ENCODE measurements around the gene LAS1L.
A peak's percentile ranks its signal among the peaks of the same experiment; 100 is the strongest.
"Not testable (repeated sequence)": the region's sequence is repeated elsewhere in the genome, so short reads cannot be mapped to it uniquely, and the experiment has no call there.

The LAS1L gene

DNA sequence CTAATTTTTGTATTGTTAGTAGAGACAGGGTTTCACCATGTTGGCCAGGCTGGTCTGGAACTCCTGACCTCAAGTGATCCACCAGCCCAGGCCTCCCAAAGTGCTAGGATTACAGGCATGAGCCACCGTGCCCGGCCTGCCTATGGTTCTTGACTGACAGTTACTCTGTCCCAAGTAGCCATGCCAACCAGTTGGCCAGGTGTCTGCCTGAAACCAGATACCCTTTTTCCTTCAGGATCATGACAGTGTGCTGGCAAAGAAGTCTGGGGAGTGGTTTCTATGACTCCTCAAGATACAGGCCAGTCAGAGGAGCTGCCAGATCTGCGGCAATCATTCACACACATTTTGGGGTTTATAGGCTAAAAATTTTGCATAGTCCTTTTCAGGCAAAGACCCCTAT lies 1.7 kb upstream of the LAS1L start:
- in situ Hi-C loops (cut with MboI; ENCODE audit: low sequenced_read_pairs, unreplicated experiment) = no loop called here
- no peak for DNase-seq (ENCODE audit: low spot score)
- TF ChIP-seq, protein P1, sequence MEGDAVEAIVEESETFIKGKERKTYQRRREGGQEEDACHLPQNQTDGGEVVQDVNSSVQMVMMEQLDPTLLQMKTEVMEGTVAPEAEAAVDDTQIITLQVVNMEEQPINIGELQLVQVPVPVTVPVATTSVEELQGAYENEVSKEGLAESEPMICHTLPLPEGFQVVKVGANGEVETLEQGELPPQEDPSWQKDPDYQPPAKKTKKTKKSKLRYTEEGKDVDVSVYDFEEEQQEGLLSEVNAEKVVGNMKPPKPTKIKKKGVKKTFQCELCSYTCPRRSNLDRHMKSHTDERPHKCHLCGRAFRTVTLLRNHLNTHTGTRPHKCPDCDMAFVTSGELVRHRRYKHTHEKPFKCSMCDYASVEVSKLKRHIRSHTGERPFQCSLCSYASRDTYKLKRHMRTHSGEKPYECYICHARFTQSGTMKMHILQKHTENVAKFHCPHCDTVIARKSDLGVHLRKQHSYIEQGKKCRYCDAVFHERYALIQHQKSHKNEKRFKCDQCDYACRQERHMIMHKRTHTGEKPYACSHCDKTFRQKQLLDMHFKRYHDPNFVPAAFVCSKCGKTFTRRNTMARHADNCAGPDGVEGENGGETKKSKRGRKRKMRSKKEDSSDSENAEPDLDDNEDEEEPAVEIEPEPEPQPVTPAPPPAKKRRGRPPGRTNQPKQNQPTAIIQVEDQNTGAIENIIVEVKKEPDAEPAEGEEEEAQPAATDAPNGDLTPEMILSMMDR (IDR thresholded peaks at IDR 0.05; ENCODE audit: borderline replicate concordance, control extremely low read depth, extremely low read depth, insufficient read depth, missing control alignments) = no peak

DNA sequence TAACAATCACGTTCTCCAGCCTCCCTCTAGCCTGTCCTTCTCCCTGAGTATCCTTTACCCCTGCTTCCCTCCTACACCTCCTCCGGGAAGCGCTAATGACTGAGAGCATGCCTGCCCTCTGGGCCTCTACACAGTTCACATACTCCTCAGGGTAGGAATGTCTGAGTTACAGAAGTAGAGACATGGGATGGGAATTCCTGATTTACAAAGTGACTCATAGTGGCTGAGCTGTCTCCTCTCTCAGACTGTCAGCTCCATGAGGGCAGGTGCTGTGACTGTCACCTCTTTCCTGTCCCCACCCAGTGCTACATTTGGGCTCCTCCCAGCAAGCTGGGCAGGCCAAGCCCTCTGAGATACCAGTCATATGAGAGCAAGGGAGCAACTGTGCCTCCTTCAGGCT lies 2.6 kb downstream of the LAS1L start:
- DNase-seq (ENCODE audit: low spot score) = no peak
- in situ Hi-C loops (cut with MboI; ENCODE audit: low sequenced_read_pairs, unreplicated experiment) = no loop called here
- TF ChIP-seq, protein P1 (IDR thresholded peaks at IDR 0.05; ENCODE audit: borderline replicate concordance, control extremely low read depth, extremely low read depth, insufficient read depth, missing control alignments) = no peak

DNA sequence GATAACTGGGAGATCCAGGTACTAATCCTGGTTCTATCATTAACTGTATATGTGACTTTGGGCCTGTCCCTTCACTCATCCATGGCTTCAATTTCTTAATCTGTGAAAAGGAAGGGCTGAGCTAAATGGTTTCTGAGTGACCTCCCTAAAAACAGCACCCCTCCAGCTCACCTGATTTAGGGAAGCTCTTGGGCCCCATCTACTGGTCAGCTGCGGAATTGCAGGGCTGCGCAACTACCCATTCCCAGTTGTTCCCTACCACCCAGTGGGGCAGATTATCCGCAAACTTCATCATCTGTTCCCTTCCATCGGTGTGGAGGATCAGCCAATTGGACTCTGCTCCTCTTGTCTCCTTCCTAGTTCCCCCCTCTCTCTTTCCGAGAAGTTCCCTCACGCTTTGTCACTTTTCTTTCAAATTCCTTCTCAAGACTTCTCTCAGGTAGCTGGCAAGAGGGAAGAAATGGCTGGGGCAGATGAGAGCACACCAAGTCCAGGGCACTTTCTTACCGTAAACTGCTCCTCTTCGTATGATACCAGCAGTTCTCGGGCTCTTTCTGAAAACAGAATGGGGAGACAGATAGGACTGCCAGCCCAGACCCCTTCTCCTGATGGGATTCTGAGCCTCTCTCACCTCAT lies 5.8 kb downstream of the LAS1L start:
- peak; percentile 68 for DNase-seq (ENCODE audit: low spot score)
- TF ChIP-seq, protein P1 (IDR thresholded peaks at IDR 0.05; ENCODE audit: borderline replicate concordance, control extremely low read depth, extremely low read depth, insufficient read depth, missing control alignments) = peak; percentile 97
- in situ Hi-C loops (cut with MboI; ENCODE audit: low sequenced_read_pairs, unreplicated experiment) = no loop called here

DNA sequence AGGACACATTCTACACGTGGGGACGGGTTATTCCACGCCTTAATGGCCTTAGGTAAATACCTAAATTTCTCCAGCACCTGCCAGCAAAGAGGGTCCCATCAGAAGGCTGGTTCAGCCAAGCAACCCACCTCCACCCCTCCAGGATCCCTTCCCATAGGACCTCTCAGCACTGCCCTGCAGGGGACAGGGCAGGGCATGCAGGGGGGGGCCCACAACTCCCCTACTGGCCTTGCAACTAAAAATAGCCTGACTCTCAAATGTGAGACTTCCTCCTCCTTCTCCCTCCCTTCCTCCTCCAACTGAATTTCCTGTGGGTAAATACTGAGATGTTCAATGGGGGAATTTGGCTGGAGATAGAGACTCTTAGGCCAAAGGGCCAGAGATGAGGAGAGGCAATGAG lies 6.3 kb downstream of the LAS1L start:
- DNase-seq (ENCODE audit: low spot score) = no peak
- in situ Hi-C loops (cut with MboI; ENCODE audit: low sequenced_read_pairs, unreplicated experiment) = no loop called here

DNA sequence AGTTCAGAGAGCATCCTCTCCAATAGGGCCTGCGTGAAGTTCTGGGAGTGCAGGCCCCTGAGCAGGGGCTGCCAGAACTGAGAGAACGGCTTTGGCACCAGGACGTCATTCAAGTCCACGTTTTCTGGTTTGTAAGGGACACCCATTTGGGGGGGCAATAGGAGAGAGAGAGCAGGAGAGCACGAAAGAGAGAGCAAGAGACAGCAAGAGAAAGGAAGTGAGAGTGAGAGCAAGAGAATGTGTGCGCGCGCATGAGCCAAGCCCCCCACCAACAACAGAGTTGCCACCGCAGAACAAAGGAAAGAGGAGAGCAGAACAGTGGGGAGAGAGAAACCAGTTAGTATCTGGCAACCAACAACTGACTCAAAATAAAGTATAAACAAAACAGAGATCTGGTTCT lies 10.4 kb downstream of the LAS1L start:
- in situ Hi-C loops (cut with MboI; ENCODE audit: low sequenced_read_pairs, unreplicated experiment) = no loop called here
- TF ChIP-seq, protein P1 (IDR thresholded peaks at IDR 0.05; ENCODE audit: borderline replicate concordance, control extremely low read depth, extremely low read depth, insufficient read depth, missing control alignments) = no peak
- no peak for DNase-seq (ENCODE audit: low spot score)

More for the DNA sequence above, 6.3 kb downstream of the LAS1L start:
- TF ChIP-seq, protein P1 (IDR thresholded peaks at IDR 0.05; ENCODE audit: borderline replicate concordance, control extremely low read depth, extremely low read depth, insufficient read depth, missing control alignments) = no peak

DNA sequence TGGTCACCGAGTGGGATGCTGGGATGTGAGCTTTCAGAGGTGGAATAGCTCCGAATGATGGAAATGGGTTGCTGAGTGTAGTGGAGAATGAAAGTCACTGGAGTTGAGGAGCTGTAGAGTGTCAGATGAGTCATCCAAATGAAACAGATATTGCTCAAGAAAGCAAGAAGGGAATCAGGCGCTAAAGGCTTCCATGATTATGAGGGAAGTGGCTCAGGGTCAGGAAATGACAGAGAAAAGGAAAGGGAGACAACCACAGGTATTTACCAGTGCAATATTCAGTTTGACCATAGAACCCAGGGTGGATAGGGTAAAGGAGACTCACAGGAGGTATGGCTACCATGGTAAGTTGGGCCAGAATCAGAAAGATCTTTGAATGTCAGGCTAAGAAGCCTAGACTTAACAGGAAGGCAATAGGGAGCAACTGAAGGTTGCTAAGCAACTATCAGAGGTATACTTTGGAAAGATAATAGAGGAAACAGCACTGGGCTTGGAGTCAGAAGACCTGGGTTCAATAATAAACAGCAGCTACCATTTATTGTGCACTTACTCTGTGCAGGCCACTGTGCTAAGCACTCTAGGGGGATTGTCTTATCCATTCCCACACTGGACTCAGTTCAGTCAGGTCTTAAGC lies 11.7 kb downstream of the LAS1L start:
- in situ Hi-C loops (cut with MboI; ENCODE audit: low sequenced_read_pairs, unreplicated experiment) = no loop called here
- TF ChIP-seq, protein P1 (IDR thresholded peaks at IDR 0.05; ENCODE audit: borderline replicate concordance, control extremely low read depth, extremely low read depth, insufficient read depth, missing control alignments) = no peak
- no peak for DNase-seq (ENCODE audit: low spot score)

DNA sequence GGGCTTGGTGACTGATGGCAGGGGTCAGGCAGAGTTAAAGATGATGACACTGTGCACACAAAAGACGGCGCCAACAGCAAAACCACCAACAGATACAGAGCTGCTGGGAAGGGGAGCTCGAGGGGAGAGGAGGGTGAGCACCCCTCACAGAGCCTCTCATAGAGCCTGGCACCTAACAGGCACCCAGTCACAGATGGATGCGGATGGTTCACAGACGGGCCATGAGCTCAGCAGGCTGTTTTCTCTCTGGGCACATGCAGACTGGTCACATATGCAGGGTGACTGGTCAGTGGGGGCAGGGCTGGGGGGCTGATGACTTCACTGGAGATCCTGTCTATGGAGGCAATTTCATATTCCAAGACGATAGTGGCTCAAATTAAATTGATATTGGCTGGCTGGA lies 15.1 kb downstream of the LAS1L start:
- in situ Hi-C loops (cut with MboI; ENCODE audit: low sequenced_read_pairs, unreplicated experiment) = not testable (repeated sequence)

DNA sequence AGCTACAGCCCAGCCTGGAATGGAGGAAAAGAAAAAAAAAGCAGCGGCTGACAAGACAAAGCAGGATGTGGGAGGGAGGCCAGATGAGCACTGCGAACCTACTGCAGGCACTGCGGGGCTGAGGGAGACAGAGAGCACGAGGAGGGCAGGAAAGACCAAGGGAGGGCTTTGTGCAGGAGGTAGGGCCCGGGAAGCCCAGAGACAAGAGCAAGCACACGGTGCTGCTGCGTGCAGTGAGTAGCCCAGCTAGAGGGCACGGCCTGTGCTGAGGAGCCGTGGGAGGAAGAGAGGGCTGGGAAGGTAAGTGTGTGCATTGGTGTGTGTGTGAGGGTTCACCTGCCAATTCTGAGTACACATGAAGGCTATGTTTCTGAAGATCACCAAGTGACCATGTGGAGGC lies 15.6 kb downstream of the LAS1L start:
- DNase-seq (ENCODE audit: low spot score); in situ Hi-C loops (cut with MboI; ENCODE audit: low sequenced_read_pairs, unreplicated experiment): not testable (repeated sequence)

More for the DNA sequence above, 15.1 kb downstream of the LAS1L start:
- not testable (repeated sequence) for DNase-seq (ENCODE audit: low spot score)

All from GM13976 (cell line).